Fibroblast of gingiva (primary cell): ENCODE results near the gene CKMT1A.
A peak's percentile ranks its signal among the peaks of the same experiment; 100 is the strongest.

Experiments
- DNase-seq: peaks from one replicate; pipeline ENCODE4 v3.0.0-alpha.2; 2011; ENCODE audit warnings: low read depth

CKMT1A gene

DNA sequence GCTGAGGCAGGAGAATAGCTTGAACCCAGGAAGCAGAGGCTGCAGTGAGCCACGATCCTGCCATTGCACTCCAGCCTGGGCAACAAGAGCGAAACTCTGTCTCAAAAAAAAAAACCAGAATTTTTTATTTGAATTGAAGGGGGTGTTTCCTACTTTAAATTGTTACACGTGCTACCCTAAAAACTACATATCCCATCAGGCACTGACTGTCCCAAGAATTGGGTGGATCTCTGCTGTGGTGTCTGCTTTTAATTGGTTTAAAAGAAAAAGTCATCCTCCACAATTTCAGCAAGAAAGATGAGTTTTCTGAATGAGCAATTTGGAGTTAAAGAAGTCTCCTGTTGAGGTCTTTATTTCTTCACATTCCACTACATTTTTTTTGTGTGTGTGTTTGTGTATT lies 54.7 kb downstream of the CKMT1A start:
- DNase-seq = peak; percentile 21
